Measurements from ENCODE around the gene WASF1.
A peak's percentile ranks its signal among the peaks of the same experiment; 100 is the strongest.

The WASF1 gene

DNA sequence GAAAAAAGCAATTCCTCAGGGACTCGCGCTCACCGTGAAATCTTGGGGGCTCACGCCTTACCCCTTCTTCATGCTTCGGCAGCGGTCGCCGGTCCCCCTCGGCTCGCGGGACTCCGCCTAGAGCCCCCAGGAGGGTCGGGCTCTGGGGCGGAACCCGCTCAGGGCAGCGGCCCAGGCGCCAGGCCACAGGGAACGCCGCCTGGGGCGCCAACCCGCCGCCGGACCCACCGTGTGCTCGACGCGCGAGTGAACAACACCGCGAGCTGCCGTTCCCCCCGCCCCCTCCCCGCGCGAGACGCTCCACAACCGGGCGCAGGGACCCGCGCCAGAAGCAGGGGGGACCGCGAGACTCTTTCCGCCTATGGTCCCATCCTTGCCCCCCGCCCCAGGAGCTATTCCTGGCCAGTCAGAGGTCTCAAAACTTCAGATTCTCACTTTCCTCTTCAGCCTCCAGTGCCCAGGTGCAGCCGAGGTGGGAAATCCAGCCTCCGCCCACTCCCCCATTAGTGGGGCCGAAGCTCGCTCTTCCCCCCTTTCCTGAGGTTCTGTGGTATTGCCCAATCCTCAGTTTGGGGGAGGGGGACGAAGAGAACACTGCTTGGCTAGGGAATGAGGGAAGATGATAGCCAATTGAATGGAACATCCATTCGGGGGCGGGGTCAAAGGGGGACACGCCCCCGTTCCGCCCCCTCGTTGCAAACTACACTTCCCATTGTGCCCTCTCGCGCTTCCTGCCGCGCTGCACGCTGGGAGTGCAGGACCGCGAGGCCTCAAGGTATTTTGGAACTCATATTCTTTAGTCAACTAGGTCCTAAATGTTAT is at the start of gene WASF1:
WASF1 (minus strand) TSS at position 265 of the 822 bp plus-strand sequence. CDS start 52,069 bp downstream, outside the sequence.
- DNase-seq (ENCODE audit: low read depth) = peak; percentile 86

- no peak for DNase-seq (ENCODE audit: low read depth)
Measured at GRCh38 chr6:110226261-110226660, 46.8 kb upstream of the WASF1 start.

DNA sequence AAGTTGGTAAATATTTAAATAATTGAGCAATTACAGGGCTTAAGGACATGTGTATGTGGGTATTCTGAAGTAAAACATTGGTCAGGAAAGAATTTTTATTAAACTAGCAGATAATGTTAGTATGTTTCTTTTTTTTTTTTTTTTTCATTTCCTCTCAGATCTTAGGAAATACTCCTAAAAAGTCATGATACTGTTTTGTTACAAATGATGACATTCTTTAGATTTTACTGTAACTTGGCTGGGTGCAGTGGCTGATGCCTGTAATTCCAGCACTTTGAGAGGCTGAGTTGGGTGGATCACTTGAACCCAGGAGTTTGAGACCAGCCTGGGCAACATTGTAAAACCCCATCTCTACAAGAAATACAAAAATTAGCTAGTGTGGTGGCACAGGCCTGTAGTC is 42.3 kb upstream of the WASF1 start:
- no peak for DNase-seq (ENCODE audit: low read depth)

DNA sequence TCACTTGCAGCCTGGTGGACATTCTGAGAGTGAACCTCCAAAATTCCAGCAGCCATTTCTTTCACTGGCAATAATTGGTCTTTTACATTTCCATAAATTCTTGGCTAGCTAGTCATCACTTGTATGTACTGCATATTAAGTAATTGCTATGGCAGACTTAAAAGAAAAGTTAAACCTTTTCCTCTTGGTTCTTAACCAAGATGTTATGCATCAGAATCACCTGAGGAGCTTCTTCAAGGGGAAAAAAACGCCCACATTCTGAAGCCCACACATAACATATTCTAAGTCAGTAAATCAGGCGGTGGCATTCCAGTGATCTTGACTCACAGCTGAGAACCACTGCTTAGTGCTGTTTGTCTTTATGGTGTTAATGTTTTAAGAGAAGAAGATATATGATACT is 37.8 kb upstream of the WASF1 start:
- peak; percentile 12 for DNase-seq (ENCODE audit: low read depth)

DNA sequence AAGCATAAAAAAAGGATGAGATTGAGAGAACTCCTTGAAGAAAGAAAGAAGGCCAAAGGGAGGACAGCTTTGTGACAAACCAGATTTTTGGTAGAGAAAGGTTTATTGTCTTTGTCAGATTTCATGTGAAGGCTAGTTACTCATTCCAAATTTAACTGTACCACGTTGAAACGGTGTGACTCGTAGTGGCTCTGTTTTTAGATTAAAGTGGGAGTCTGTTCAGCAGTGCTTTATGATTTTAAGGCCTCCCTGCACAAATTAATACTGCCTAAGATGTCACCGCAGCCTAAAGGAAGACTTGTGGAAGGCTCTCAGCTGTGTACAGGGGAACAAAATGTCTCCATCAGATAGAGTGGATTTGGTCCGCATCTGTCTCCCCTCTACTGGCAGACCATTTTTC is 36.7 kb upstream of the WASF1 start:
- no peak for DNase-seq (ENCODE audit: low read depth)

GRCh38 chr6:110214338-110214737 is 34.9 kb upstream of the WASF1 start:
- DNase-seq (ENCODE audit: low read depth) = no peak

DNA sequence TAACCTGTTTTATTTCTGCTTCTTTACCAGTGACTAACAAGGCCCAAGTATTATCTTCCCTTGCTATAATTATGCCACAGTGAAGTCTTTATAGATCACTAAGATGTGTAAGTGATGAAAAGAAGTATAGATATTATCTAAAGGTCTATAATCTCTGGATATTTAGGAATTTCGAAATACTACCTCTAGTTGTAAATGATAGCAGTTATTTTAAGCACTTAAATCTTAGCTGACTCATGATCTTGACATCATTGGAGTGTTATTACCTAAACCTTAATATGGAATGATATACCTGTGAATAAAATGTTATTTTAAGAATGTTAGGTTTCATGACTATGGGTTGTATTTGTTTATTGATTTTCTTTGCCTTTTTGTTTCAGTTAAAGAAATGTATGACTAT is 32.3 kb upstream of the WASF1 start:
- no peak for DNase-seq (ENCODE audit: low read depth)

DNA sequence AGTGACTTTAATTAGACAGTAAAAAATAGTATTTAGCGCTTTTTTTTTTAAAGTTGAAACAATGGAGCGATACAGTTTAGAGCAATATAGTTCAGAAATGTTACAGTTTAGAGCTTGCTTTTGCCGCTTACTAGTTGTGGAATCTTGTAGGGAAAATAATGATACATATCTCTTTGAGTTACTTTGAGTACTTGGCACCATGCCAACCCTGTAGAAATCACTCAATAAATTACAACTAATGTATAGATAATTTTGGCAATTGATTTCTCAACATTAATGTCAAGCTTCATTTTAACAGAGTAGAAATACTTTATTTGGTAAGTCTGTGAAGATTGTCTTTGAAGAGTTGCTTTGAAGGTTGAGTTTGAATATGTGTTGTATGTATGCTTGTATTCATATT is 28.2 kb upstream of the WASF1 start:
- DNase-seq (ENCODE audit: low read depth) = no peak

GRCh38 chr6:110201151-110201884 is 21.8 kb upstream of the WASF1 start:
- no peak for DNase-seq (ENCODE audit: low read depth)

GRCh38 chr6:110198561-110198960 is 19.1 kb upstream of the WASF1 start:
- DNase-seq (ENCODE audit: low read depth) = no peak

DNA sequence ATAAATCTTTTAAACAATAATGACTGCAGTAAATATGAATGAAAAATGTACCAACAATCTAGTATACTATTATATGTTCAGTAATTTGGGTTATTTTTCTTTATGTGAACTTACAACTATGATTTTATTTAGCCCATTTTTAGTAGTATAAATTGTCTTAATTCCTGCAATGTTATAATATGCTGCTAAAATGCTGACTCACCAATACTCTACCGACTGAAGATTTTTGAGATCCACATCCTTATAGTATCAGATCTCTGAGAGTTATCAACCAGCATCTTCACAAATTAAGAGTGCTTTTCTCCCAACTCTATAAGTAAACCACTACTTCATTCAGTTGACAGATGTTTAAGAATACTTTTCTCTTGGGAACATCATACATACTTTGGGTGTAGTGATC is 17.4 kb upstream of the WASF1 start:
- DNase-seq (ENCODE audit: low read depth) = no peak

DNA sequence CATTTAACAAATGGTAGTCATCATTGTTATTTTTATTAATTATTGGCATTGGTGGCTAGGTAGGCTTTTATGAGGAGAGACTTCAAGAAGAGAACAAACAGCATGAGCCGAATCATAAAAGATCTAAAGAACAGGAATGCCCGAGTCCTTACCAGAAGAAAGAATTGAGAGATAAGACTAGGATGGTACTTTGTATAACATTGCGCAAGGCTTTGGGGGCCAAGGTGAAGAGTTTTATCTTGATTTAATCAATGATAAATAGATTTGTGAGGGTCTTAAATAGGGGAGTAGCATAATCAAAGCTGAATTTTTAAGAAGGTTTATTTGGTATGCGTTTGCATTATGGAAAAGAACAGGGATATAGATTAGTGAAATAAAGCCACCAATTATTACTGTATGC is 16.2 kb upstream of the WASF1 start:
- no peak for DNase-seq (ENCODE audit: low read depth)

DNA sequence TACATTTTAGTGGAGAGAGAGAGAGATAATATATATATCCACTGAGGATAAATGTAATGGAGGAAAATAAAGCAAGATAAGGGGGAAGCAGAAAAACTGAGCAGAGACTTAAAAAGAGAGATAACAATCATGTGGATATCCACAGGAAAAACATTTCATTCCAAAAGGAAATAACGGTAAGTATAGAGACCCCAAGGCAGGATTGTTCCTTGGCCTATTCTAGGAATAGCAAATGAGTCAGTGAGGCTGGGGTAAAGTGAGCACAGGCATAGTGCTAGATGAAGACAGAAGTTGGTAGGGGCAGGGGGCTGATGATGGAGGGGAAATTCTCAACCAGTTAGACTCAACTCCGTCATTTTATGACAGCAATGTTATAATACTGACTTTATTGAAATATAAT is 12.0 kb upstream of the WASF1 start:
- no peak for DNase-seq (ENCODE audit: low read depth)

GRCh38 chr6:110190726-110191125 is 11.3 kb upstream of the WASF1 start:
- no peak for DNase-seq (ENCODE audit: low read depth)

- DNase-seq (ENCODE audit: low read depth) = no peak
Measured at GRCh38 chr6:110188791-110189190, 9.3 kb upstream of the WASF1 start.

GRCh38 chr6:110185879-110186278 is 6.4 kb upstream of the WASF1 start:
- DNase-seq (ENCODE audit: low read depth) = no peak

DNA sequence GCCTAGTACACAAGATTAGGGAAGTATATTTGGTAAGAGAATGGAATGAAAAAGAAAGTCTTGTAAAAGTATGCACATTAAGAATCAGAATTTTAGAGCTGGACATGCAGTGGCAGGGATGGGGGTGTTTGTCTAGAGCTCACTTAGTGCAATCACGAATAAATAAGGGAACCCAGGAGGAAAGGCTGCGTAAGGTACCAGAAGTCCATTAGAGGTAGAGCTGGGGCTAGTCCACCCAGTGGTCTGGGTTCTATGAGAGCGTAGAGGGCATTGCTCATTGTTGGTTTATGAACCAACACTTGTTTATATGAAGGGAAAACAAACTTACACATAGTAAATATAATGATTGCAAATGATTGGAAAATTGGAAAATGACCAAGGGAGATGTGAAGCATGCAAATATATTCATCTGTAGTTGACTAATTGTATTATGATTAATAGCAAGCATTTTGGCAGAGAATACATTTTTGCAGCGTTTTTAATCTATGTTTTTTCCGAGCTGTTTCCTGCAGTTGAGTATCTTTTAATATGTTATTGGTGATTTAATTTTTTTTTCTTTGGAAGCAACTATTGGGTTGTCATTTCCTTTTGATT is 3.9 kb upstream of the WASF1 start:
- no peak for DNase-seq (ENCODE audit: low read depth)

GRCh38 chr6:110181131-110182030 is 1.9 kb upstream of the WASF1 start:
- DNase-seq (ENCODE audit: low read depth) = no peak

GRCh38 chr6:110180228-110181008 is 948 bp upstream of the WASF1 start, which contains the start of gene CDC40:
CDC40 (plus strand) TSS chr6:110180427; CDS start chr6:110180445, 18 bp downstream.
- DNase-seq (ENCODE audit: low read depth) = peak; percentile 35

DNA sequence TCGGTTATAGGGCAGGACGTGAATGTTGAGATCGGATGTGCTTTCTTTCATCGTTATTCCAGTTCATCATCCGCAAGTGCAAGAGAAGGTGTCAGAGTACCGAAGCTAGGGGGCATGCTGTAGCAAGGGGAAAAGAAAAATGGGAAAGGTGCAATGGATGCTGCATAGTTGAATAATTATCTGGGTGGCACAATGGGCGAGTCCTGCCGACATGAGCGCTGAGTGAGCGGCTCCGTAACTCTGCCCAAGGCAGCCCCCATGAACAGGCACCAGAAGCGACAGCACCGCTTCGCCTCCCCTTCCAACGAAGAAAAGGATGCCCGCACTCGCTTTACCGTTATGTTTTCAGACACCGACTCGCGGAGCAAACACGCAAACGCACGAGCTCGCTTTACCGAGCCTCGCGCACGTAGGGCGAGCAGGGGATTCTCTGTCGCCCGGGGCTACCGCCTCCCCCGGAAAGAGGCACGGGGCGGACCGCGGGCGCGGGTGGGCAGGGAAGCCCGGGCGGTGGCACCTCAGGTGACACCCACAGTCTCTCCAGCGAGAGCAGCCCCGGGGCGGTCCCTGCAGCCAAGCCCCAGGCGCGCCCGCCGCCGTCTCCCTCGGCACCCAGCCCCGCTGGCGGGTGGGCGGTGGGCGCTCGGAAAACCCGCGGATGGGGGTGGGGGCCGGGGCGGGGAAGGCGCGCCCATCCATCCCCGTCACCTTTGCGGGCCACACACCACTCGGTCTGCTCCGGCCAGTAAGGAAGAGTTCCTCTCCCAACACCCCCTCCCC is 654 bp downstream of the WASF1 start:
- peak; percentile 57 for DNase-seq (ENCODE audit: low read depth)
